GM19468 (cell line): ENCODE measurements around the gene CACNA1C.
A peak's percentile ranks its signal among the peaks of the same experiment; 100 is the strongest.
"Not testable (repeated sequence)": the region's sequence is repeated elsewhere in the genome, so short reads cannot be mapped to it uniquely, and the experiment has no call there.

Experiments used
- ATAC-seq: cut with Tn5 transposase; IDR thresholded peaks from one replicate; pipeline ENCODE4 v1.9.1; 2021; ENCODE audit warnings: mild to moderate bottlenecking, moderate library complexity, moderate number of reproducible peaks; ENCODE audit not compliant: unreplicated experiment; ENCODE audit errors: extremely low read depth

The CACNA1C gene

DNA sequence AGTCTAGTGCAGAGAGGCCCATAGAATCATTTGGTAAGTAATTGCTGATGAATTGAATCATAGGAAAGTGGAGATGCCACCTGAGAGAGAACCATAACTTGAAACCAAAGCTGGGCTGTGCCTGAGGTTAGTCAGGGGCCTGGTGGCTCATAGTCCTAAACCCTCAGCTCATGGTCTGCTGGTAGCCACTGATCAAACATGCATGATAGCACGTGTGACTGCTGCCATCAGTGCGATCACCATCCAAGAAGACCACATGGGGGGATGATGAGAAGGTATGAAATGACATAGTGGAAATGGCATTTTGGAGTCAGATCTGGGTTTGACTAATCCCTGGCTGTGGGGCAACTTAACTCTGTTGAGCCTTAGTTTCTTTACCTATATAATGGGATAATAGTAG lies 190.5 kb downstream of the CACNA1C start:
- no peak for ATAC-seq

DNA sequence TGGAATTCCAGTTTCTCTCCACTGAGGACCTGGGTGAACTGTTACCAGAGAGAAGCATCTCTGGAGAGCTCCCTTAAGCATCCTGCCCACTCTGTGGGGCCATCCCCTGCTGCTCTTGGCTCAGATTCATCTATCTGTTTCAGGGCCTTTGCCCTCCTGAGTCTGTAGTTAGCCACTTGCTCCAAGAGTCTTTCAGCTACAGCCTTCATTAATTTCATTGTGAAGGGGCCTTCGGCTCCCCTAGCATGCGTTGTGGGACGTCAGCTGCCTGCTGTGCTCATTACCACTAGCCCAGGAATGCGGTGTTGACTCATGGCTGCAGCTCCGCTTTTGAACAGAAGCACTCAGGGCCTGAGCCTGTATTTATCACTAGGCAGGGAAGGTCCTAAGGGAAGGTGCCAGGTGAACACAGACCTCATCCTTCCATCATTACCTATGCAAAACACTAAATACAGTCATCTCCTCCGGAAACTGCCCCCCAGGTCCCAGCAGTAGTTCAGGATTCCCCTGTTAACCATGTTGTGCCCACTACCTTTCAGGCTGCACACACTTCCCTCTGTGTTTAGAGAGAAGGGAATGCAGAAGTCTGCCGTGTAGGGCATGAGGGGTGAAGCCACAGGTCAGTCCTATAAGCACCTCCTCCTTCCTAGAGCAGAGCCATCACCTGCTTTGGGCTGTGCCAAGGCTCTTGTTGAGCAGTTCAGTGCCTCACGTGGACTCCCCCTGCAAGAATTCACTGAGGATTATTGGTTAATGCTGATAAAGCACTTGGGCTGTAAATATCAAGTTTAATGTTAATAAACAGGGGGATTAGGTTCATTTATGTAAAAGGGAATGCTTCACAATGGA lies 191.4 kb downstream of the CACNA1C start:
- ATAC-seq, result no peak

DNA sequence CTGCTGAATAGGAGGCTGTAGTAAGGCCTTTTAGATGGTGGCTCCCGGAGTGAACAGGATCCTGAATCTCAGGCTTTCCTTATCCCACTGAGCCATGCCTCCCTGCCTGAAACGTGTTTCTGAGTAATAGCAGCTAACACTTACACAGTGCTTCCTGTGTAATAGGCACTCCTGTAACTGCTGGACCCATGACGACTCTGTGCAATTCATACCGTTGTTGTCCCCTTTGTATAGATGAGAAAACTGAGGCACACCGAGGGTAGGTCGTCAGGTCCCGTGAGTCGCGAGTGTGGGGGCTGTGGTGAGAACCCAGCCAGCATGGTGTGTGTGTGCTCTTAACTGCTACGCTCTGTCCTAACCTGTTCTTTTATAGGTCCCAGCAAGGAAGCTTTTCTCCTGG lies 193.6 kb downstream of the CACNA1C start:
- no peak for ATAC-seq

DNA sequence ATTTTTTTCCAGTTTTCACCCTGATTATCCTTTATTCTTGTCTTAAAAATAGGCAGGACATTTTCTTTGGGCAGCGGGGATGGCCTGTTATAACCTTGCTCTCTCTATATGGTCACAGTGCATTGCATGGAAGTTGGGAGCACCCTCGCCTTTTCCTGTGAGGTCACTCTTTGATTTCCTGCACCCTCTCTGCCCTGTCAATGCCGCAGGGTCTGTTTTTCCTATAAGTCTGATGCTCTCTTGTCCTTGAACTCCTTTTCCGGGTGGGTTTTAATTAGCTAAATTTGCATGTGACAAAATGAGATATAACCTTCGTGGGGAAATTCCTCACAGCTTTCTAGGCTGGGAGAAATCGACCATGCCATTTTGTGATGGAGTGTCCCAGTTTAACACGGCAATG lies 194.3 kb downstream of the CACNA1C start:
- no peak for ATAC-seq

DNA sequence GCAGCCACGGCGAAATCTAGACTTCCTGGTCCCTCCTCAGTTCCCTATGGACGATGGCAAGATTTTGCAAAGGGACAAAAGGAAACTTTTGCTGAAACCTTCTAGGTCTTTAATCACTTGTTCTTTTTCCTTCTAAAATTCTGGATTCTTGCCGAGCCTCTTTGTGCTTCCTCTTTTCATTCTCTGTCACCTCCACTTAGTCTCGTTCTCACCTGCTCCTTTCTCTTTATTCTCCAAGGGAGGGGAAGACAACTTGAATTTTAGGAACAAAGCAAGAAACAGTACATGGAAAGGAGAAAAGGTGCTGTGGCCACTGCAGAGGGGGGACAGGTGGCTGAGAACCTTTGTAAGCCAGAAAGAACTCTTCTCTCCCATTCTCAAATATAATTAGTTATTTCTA lies 194.8 kb downstream of the CACNA1C start:
- ATAC-seq, result no peak

DNA sequence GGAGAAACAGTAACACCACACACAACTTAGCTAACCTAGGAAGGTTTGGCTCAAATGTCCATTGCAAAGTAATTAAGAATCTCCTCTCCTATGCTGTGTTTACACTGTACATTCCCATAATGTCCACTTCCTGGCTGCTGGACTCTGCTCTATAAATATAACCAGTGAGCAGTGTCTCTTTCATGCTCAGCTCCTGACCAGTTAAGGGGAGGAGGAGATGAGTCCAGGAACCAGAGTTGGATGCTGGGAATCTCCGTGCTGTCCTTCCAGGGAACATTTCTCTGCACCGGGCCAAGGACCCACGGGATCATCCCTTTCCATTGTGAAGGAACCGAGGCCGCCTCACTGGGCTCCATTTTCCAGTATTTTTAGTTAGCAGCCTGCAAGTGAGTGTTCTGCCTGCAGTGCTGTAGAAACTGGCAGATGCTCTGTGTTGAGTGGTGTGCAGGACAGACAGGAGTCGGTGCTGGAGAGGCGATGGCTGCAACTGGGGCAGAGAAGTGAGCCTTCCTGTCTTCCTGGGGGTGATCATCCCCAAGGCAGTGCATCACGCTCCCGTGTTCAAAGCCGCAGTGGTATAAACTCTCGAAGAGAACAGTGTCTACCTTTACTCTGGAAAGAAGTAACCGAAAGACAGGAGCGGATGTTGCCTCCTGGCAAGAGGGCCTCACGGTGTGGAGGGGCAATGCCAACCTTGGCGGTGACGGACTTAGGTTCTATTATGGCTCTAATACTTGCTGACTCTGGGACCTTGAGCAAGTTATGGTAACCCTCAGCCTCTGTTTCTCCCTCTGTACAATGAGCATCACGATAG lies 195.5 kb downstream of the CACNA1C start:
- ATAC-seq, result no peak

DNA sequence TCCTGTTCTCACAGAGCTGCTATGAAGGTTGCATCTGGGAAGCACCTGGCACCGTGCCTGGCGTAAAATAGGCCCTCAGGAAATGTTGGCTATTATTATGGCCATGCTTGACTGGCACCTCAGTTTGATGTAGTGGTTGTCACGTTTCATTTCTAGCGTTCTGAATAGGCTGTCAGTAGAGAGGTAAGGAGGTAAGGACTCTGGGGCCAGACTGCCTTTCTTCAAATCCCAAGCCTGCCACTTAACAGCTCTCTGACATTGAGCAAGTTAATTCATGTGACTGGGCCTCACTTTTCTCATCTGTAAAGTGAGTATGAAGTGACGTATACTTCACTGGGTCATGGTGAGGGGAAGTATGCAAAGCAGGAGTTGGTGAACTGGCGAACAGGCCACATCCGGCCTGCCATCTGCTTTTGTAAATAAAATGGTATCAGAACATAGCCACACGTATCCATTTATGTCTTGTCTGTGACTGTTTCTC lies 196.2 kb downstream of the CACNA1C start:
- peak; percentile 87 for ATAC-seq

DNA sequence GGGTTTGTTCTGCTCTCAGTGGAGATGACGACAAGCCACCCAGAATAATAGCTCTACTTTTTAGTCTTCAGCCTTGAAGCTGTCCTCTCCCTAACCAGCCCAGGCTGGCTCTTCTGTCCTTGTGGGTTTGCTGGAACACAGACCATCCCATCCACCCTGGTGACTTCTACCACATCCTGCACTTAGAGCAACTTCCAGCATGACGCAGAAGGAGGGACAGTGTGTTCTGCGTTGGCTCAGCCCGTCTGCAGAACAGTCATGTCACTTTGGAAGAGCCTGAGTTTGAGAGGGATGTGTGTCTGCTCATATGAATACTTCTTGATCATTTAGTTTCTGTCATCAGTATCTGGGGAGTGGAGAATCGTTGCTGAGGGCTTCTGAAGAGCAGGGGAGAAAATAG lies 198.0 kb downstream of the CACNA1C start:
- no peak for ATAC-seq

DNA sequence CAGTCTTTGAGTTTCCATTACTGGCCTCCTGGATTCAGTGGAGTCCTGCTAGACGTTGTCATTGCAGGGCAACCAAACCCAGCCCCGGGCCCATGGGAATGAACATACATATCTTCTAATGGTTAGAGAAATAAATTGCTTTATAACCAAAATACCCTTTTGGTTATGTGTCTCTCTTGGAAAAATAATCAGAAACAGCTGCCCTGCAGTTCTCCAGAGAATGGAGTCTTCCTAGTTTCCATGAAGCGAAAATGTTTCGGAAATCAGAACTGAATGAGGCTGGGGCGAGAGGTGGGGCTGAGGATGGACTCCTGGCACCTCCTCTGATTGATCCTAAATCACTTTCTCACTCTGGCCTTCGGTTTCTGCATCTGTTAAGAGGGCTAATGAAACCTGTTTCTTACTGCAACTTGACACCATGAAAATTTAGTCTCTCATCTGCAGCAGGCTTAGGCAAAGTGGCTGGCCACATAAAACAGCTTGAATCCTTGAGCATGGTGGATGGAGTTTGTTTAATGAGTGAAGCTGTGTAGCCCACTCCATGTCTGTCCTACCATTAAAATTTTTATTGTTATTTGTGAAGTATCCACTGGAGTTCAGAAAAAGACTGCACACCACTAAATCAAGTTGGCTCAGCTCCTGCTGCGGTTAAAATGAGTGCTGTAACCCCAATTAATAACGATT lies 198.9 kb downstream of the CACNA1C start:
- no peak for ATAC-seq

DNA sequence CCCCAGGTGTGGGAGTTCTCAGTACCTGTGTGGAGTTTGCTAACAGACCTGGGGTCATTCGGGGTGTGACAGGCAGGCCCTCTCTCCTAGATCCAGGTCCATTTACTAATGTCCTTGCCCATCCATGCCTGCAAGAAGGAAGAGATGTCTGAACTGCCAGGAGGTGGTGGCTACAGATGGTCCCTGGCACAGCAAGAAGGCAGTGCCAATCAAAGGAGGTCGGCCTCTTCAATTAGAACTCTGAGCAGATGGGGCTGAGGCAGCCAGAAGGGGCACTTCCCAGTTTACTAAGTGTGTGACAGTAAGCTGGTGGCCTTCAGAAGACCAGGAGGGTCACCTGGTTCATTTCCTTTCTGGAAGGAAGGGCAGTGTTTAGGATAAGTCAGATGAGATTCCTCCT lies 202.5 kb downstream of the CACNA1C start:
- no peak for ATAC-seq

DNA sequence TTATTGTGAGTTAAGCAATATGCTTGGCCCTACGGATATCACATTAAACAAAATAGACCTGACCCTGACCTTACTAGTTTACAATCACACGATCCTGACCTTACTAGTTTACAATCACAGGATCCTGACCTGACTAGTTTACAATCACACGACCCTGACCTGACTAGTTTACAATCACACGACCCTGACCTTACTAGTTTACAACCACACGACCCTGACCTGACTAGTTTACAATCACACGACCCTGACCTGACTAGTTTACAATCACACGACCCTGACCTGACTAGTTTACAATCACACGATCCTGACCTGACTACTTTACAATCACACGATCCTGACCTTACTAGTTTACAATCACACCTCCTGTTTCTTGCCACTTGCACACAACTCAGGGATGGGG lies 202.9 kb downstream of the CACNA1C start:
- ATAC-seq, result not testable (repeated sequence)

DNA sequence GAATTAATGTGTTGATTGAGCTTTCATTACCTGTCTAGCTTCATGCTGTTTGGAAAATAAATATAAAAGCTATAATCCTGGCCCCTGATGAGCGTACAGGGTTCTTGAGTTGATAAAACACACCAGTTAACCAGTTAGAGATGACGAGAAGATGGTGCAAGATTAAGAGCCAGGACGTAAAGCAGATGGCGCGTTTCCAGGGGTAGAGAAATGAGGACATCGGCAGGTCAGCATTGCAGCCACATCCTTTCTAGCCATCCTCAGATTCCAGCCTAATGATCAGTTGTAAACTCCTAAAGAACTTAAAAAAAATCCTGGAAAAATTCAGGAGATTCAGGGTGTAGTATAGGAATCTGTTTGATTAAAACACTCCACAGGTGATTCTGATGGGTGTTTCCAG lies 203.7 kb downstream of the CACNA1C start:
- ATAC-seq, result no peak

DNA sequence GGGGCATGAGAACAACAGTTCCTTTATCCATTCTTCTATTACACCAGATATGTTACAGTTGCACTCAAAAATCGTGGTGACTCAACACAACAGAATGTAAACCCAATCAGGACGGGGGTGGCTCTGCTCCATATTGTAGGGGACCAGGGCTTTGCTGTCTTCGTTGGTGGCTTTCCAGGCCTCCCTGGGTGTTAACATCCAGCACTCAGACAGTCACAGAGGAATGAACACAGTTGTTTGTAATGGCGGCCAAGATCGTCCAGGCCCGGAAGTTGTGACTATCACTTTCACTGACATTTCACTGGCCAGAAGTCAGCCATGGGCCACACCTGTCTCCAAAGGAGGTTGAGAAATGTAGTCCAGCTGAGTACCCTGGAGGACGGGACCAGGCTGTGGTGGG lies 204.1 kb downstream of the CACNA1C start:
- ATAC-seq, result no peak

DNA sequence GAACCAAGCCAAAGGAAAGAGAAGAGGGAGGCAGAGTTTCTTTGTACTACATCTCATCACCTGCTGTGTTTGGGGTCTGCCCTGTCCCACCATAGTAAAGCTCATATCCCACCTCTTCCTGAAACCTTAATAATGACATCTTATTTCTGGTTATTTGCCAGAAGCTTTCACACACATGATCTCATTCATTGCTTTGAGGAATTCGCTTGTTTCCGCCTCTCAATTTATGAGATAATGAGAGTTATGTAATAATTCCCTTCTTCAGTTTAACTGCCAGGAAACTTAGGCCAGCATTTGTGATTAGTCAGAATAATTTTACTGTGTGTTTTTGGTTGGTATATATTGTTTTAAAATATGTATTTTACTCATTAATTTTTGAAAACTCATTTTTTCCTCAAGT lies 205.2 kb downstream of the CACNA1C start:
- no peak for ATAC-seq

DNA sequence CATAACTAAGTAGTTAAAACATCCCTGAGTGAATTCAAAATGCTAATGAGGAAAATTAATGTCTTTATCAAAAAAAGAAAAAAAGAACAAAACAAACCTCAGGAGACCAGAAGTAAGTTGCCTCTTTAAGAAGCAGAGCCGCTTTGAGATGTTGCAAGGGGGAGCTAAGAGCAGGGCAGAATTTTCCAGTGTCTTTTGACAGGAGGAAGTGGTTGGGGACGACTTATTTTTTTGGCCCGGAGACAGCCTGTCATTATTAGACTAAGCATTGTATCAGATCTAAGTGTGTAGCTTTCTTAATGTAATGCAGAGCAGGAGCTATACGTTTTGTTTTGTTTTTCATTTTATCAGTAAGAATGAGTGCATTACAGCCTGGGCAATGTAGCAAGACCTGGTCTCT lies 206.6 kb downstream of the CACNA1C start:
- no peak for ATAC-seq

DNA sequence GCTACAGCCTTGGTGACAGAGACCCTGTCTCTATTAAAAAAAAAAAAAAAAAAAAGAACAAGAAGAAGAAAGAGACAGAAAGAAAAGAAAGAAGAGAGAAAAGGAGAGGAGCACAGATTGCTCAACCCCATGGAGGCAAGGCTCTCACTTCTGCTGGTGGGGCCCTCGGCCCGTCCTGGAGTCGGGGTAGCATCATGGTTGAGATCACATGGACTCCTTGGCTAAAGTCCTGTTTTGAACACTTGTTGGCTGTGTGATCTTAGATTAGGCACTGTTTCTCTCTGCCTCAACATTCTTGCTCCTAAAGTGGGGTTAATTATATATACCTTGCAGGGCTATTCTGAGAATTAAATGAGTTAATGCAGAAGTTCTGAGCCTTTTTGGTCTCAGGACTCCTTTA lies 207.7 kb downstream of the CACNA1C start:
- no peak for ATAC-seq

DNA sequence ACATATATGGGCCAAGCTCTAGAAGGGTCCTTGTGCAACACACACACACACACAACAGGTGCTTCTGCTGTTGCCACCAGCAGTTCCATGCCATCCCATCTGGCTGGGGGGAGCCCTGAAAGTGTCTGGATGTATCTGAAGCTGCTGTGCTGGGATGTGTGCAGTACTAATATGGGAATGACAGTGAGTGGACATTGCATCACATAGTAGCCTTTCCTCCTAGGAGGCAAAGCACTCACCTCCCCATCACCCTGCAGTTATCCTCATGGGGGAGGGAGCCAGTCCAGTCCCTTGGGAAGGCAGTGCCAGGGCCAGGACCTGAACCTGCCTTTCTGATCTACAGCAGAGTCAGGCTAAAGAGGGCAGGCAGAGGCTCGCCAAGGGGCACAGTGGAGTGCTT lies 208.9 kb downstream of the CACNA1C start:
- ATAC-seq, result no peak

DNA sequence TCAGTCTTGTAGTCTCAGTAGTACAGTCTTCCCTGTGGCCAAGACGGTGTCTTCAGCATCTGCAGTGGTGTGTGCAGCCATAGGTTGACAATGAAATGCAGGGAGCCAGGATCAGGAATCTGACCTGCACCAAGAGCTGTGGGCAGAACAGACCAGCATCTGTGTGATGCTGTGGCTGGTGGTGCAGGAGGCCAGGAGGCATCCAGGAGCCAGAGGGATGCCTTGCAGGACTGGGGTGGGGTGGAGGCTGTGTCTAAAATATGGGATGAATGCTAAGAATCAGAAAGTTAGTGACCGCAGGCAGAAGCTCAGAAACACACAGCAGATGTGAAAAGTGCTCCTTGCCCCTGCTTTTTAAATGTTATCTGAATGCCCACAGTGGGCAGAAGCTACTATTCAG lies 209.7 kb downstream of the CACNA1C start:
- no peak for ATAC-seq

DNA sequence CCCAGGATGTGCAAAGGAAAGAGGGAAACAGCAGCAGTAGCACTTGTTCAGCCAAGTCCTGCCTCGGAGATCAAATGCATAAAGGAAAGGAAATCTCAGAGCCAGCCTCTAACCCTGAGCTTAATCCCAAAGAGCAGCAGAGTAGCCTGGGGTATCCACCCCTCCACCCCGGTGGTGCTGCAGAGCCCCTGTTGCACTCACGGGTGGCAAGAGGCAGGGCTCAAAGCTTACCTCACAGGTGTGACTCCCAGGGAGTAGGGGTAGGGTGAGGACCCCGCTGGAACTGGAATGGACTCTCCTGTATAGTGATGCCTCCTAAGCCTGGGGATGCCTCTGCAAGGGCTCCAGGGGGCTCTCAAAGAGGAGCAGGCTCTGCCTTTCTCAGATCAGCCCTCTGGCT lies 211.1 kb downstream of the CACNA1C start:
- ATAC-seq, result no peak

DNA sequence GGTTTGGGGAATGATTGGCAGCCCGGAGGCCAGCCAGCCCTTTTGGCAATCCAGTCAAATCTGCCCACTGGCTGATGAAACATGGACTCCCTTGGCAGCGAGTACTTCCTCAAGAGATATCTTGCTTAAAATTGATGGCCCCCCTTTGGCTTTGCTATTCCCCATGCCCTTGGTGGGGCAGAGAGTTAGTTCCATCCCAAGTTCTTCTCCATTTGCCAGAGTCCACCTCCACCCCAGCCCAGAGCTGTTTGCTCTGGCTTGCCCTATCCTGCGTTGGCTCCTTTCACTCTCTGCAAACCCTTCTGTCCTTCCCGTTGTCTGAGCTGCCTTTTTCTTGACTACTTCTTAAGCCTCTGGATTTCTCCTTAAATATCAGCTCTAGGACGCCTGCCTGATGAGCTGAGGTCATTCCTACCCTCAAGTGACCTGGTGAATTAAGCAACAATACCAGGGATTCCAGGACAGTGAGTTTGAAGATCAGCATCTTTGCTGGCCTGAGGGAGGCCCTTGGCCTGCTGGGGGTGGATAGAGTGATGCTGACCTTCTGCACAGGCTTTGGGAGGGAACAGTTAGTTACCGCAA lies 212.0 kb downstream of the CACNA1C start:
- ATAC-seq, result no peak
